ENCODE measurements around the gene MICAL1. TPM values are rescaled to one million over a fixed set of nuclear protein-coding genes. Genes with fewer than 3 reads are reported as not detected.

Gene MICAL1
- total and polyA plus RNA-seq, 2 donors from 2014 or later: 13.7 to 38.7 TPM

GRCh38 chr6:109449795-109450673 is 5.5 kb downstream of the MICAL1 start:
- Histone ChIP-seq H3K9ac (ENCODE audit: low read length in 3 of 3) (no peak overlapping the region), H3K27me3 (ENCODE audit: control insufficient read depth, insufficient read depth, low read length) (no peaks in the 10 kb centered on the region), H3K36me3 (ENCODE audit: control insufficient read depth in 2 of 3, insufficient read depth in 3 of 3, low read length in 3 of 3) (peaks cover 0 to 6% (median 3%) of the 10 kb centered on the region in 3 donors), H3K4me1 (ENCODE audit: control insufficient read depth in 2 of 3, insufficient read depth in 2 of 3, low read depth in 1 of 3, low read length in 3 of 3) (peaks cover 0 to 6% (median 0%) of the 10 kb centered on the region in 3 donors), H3K27ac (ENCODE audit: low read depth in 2 of 2, low read length in 2 of 2) (no peak overlapping the region), H3K9me3 (ENCODE audit: control insufficient read depth in 2 of 3, insufficient read depth in 1 of 3, low read length in 3 of 3) (no peaks in the 10 kb centered on the region), H3K4me3 (ENCODE audit: low read length in 3 of 3) (no peak overlapping the region)
- intact Hi-C loops (cut with DNase I): no loop called here
- TF ChIP-seq CTCF (IDR thresholded peaks at IDR 0.05; ENCODE audit: borderline replicate concordance, extremely low read depth, insufficient read depth): no peak
- DNase-seq (no peak), FAIRE-seq (no peak)

- peaks cover 0 to 9% (median 3%) of the 10 kb centered on the region in 3 donors for H3K36me3 ChIP-seq (ENCODE audit: control insufficient read depth in 2 of 3, insufficient read depth in 3 of 3, low read length in 3 of 3)
- no peak overlapping the region for H3K27ac ChIP-seq (ENCODE audit: low read depth in 2 of 2, low read length in 2 of 2)
- H3K9ac ChIP-seq (ENCODE audit: low read length in 3 of 3): no peak overlapping the region
- H3K4me3 ChIP-seq (ENCODE audit: low read length in 3 of 3): no peak overlapping the region
- no peaks in the 10 kb centered on the region for H3K9me3 ChIP-seq (ENCODE audit: control insufficient read depth in 2 of 3, insufficient read depth in 1 of 3, low read length in 3 of 3)
- no peak for TF ChIP-seq CTCF (IDR thresholded peaks at IDR 0.05; ENCODE audit: borderline replicate concordance, extremely low read depth, insufficient read depth)
- no peaks in the 10 kb centered on the region for H3K27me3 ChIP-seq (ENCODE audit: control insufficient read depth, insufficient read depth, low read length)
- peaks cover 0 to 4% (median 0%) of the 10 kb centered on the region in 3 donors for H3K4me1 ChIP-seq (ENCODE audit: control insufficient read depth in 2 of 3, insufficient read depth in 2 of 3, low read depth in 1 of 3, low read length in 3 of 3)
- no peak for DNase-seq
- FAIRE-seq: no peak
- intact Hi-C loops (cut with DNase I): no loop called here
Observed at GRCh38 chr6:109449064-109449794, 6.3 kb downstream of the MICAL1 start.

GRCh38 chr6:109448615-109449014 is 7.0 kb downstream of the MICAL1 start:
- Histone ChIP-seq H3K4me3 (ENCODE audit: low read length in 3 of 3) (no peak overlapping the region), H3K36me3 (ENCODE audit: control insufficient read depth in 2 of 3, insufficient read depth in 3 of 3, low read length in 3 of 3) (peaks cover 0 to 9% (median 3%) of the 10 kb centered on the region in 3 donors), H3K9me3 (ENCODE audit: control insufficient read depth in 2 of 3, insufficient read depth in 1 of 3, low read length in 3 of 3) (no peaks in the 10 kb centered on the region), H3K27me3 (ENCODE audit: control insufficient read depth, insufficient read depth, low read length) (no peaks in the 10 kb centered on the region), H3K27ac (ENCODE audit: low read depth in 2 of 2, low read length in 2 of 2) (no peak overlapping the region), H3K4me1 (ENCODE audit: control insufficient read depth in 2 of 3, insufficient read depth in 2 of 3, low read depth in 1 of 3, low read length in 3 of 3) (no peaks in the 10 kb centered on the region), H3K9ac (ENCODE audit: low read length in 3 of 3) (no peak overlapping the region)
- intact Hi-C loops (cut with DNase I): no loop called here
- FAIRE-seq: no peak
- no peak for DNase-seq
- TF ChIP-seq CTCF (IDR thresholded peaks at IDR 0.05; ENCODE audit: borderline replicate concordance, extremely low read depth, insufficient read depth): no peak
